ENCODE data around the gene AOC1.

Gene AOC1

DNA sequence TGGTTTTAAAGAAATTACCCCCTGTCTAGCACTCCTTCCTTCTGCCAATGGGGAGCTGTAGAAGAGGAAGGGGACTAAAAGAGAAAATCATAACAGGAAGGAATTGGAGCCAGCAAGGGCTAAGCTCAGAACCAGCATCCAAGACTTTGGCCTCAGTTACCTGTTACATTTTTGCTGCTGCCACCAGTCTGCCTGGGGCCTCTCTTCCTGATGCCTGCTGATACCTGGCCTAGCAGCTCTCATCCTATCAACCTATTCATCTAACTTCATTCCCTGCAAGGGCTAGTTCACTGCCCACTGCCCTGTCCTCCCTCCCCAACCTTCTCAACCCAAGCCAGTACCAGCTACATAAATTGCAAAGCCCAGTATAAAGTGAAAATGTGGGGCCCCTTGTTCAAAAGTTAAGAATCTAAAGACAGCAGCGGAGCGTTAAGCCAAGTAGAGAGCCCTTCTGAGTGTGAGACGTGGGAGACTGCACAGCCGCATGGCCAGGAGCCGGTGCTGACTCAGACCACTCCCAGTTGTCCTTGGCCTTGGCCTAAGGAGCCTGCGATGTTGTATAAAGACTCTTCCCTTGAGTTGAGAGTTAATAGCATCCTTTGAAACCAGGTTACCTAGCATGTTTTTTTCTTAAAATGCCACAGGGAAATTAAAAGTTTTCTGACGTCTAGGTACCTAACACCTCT lies 13.2 kb upstream of the AOC1 start:
- Histone ChIP-seq H3K27me3 (no peaks in the 10 kb centered on the region), H3K36me3 (no peaks in the 10 kb centered on the region), H3K27ac (no peak overlapping the region), H3K4me3 (no peak overlapping the region), H3K9me3 (no peaks in the 10 kb centered on the region), H3K4me1 (no peaks in the 10 kb centered on the region)
- intact Hi-C loops (cut with DNase I; ENCODE audit: low total_unique reads), result no loop called here
- no peak for DNase-seq
- TF ChIP-seq, protein P1, sequence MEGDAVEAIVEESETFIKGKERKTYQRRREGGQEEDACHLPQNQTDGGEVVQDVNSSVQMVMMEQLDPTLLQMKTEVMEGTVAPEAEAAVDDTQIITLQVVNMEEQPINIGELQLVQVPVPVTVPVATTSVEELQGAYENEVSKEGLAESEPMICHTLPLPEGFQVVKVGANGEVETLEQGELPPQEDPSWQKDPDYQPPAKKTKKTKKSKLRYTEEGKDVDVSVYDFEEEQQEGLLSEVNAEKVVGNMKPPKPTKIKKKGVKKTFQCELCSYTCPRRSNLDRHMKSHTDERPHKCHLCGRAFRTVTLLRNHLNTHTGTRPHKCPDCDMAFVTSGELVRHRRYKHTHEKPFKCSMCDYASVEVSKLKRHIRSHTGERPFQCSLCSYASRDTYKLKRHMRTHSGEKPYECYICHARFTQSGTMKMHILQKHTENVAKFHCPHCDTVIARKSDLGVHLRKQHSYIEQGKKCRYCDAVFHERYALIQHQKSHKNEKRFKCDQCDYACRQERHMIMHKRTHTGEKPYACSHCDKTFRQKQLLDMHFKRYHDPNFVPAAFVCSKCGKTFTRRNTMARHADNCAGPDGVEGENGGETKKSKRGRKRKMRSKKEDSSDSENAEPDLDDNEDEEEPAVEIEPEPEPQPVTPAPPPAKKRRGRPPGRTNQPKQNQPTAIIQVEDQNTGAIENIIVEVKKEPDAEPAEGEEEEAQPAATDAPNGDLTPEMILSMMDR (IDR thresholded peaks at IDR 0.05), result no peak

DNA sequence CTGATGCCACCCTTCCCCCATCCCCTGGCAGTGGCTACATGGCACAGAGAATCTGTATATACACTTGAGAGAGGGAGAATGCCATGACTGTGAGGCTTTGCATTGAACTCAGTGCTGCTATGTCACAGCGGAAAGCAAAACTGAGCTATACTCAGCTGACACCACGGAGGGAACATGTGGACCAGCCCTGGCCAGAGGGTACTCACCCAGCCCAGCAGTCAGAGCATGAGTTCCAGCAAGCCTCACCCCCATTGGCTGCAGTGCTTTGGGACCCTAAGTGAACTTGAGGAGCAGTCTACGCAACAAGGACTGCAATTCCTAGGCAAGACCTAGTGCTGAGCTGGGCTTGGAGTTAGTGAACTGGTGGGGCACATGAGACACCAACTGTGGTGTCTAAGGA lies 10.3 kb upstream of the AOC1 start:
- Histone ChIP-seq H3K4me3 (no peak overlapping the region), H3K4me1 (no peaks in the 10 kb centered on the region), H3K27ac (no peak overlapping the region), H3K27me3 (no peaks in the 10 kb centered on the region), H3K9me3 (no peaks in the 10 kb centered on the region), H3K36me3 (no peaks in the 10 kb centered on the region)
- TF ChIP-seq, protein P1 (IDR thresholded peaks at IDR 0.05), result no peak
- intact Hi-C loops (cut with DNase I; ENCODE audit: low total_unique reads), result no loop called here
- no peak for DNase-seq

GRCh38 chr7:150842716-150843115 lies 9.6 kb upstream of the AOC1 start:
- Histone ChIP-seq H3K27me3 (no peaks in the 10 kb centered on the region), H3K4me1 (no peaks in the 10 kb centered on the region), H3K9me3 (no peaks in the 10 kb centered on the region), H3K27ac (no peak overlapping the region), H3K4me3 (no peak overlapping the region), H3K36me3 (no peaks in the 10 kb centered on the region)
- DNase-seq, result no peak
- TF ChIP-seq, protein P1 (IDR thresholded peaks at IDR 0.05), result no peak
- intact Hi-C loops (cut with DNase I; ENCODE audit: low total_unique reads), result no loop called here

- no peaks in the 10 kb centered on the region for H3K4me1 ChIP-seq
- H3K27ac ChIP-seq, result no peak overlapping the region
- intact Hi-C loops (cut with DNase I; ENCODE audit: low total_unique reads), result no loop called here
These were observed 6.9 kb upstream of the AOC1 start for GRCh38 chr7:150845421-150845861.

GRCh38 chr7:150846291-150847115 lies 5.8 kb upstream of the AOC1 start:
- Histone ChIP-seq H3K27me3 (peaks cover 0 to under 1% of the 10 kb centered on the region in 2 donors), H3K36me3 (no peaks in the 10 kb centered on the region), H3K4me1 (no peaks in the 10 kb centered on the region), H3K4me3 (no peak overlapping the region), H3K27ac (no peak overlapping the region), H3K9me3 (no peaks in the 10 kb centered on the region)
- intact Hi-C loops (cut with DNase I; ENCODE audit: low total_unique reads), result no loop called here
- no peak for DNase-seq
- TF ChIP-seq, protein P1 (IDR thresholded peaks at IDR 0.05), result no peak

More at GRCh38 chr7:150845421-150845861, 6.9 kb upstream of the AOC1 start:
- no peaks in the 10 kb centered on the region for H3K9me3 ChIP-seq
- TF ChIP-seq, protein P1 (IDR thresholded peaks at IDR 0.05), result no peak
- peak in 1 of 2 donors; percentile 40 for DNase-seq
- H3K4me3 ChIP-seq, result no peak overlapping the region
- H3K27me3 ChIP-seq, result no peaks in the 10 kb centered on the region
- no peaks in the 10 kb centered on the region for H3K36me3 ChIP-seq
